Inflammatory macrophage (primary cell): ENCODE measurements around the gene KCTD20.

Source experiments
- DNase-seq, 2 donors: peaks; one replicate each; pipeline ENCODE4 v3.0.0-alpha.2; 2020 to 2022

The KCTD20 gene

DNA sequence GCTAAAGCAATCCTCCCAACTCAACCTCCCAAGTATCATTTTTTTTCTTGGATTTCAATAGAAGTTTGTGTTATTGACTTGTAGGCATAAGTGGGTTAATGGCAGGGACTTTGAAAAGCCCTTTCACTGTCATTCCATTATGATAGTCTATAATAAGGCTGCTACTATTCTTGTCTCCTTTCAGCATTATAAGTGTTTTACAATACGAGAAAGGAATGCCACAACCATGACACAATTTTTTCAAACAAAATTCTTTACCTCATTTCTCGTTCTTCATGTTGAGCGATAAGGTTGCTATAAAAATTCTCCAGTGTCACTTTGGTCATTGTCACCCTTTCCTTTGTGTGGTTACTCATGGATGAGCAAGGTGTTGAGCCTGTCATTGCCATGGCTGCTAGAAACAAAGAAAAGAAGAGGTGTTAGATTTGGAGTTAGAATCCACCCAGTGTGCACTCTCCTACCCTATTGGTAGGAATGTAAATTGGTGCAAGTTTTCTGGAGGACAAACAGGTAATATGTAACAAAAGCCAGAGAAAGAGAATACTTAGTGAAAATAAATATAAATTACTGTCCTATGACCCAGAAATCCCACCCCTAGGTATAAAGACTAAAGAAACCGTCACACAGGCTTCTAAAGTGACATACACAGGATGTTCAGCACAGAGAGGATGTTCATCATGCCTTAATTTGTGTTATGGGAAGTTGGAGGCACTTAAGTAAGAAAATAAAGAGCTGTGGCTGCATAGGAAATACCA lies 97.2 kb downstream of the KCTD20 start:
- DNase-seq, result no peak
